Kidney epithelial cell (primary cell): ENCODE measurements around the gene TRIM38. TPM values are rescaled to one million over a fixed set of nuclear protein-coding genes. Genes with fewer than 3 reads are reported as not detected.

Source experiments
- DNase-seq: peaks from one replicate; pipeline ENCODE4 v3.0.0-alpha.2; 2010; ENCODE audit warnings: low read depth
- H3K27me3 ChIP-seq: 2 replicates; pipeline ENCODE4 v1.6.0; 2011; ENCODE audit warnings: low read length; ENCODE audit not compliant: control insufficient read depth, insufficient read depth
- H3K36me3 ChIP-seq: 2 replicates; pipeline ENCODE4 v1.5.1; 2011; ENCODE audit warnings: low read length; ENCODE audit not compliant: control insufficient read depth, insufficient read depth
- H3K4me3 ChIP-seq: 2 replicates; pipeline ENCODE4 v1.5.1; 2011; ENCODE audit warnings: low read depth, mild to moderate bottlenecking, control low read depth, low read length
- CTCF ChIP-seq: IDR thresholded peaks from 2 replicates; pipeline ENCODE4 v1.5.1; 2011; ENCODE audit warnings: mild to moderate bottlenecking, moderate library complexity, low read length, control low read depth, inconsistent platforms; ENCODE audit not compliant: insufficient read depth, poor library complexity, severe bottlenecking
- total RNA-seq: library from RNA; depleted of rRNA; stranded (reverse); fragments of >200 nt; gene quantifications from 2 replicates; pipeline ENCODE4 v1.2.3, GENCODE V29; 2015

The TRIM38 gene
- total RNA-seq, 1 donor from 2014 or later = 4.5 TPM

DNA sequence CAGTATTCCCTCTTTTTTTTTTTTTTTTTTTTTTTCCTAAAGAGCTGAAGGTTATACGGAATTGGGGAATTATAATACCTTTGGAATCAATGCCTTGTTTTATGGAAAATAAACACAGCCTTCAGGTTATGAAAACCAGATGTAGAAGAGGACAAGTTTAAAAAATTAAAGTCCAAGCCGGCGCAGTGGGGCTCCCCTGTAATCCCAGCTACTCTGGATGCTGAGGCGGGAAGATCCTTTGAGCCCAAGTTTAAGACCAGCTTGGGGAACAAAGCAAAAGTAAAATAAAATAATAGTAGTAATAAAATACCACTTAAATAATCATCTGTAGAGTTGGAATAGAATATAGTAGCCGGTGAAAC lies 57.3 kb downstream of the TRIM38 start:
- no peak for DNase-seq
- Histone ChIP-seq H3K36me3 (no peaks in the 10 kb centered on the region), H3K4me3 (peak overlapping the region; percentile 74), H3K27me3 (no peaks in the 10 kb centered on the region)
- no peak for TF ChIP-seq CTCF

DNA sequence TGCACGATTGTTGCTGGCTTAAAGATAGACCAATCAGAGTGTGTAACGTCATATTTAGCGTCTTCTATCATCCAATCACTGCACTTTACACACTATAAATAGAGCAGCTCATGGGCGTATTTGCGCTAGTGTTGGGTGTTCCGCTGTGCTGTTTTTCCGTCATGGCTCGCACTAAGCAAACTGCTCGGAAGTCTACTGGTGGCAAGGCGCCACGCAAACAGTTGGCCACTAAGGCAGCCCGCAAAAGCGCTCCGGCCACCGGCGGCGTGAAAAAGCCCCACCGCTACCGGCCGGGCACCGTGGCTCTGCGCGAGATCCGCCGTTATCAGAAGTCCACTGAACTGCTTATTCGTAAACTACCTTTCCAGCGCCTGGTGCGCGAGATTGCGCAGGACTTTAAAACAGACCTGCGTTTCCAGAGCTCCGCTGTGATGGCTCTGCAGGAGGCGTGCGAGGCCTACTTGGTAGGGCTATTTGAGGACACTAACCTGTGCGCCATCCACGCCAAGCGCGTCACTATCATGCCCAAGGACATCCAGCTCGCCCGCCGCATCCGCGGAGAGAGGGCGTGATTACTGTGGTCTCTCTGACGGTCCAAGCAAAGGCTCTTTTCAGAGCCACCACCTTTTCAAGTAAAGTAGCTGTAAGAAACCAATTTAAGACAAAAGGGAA lies 57.9 kb downstream of the TRIM38 start:
- Histone ChIP-seq H3K4me3 (peak overlapping the region; percentile 74), H3K36me3 (no peaks in the 10 kb centered on the region), H3K27me3 (no peaks in the 10 kb centered on the region)
- DNase-seq = no peak
- TF ChIP-seq CTCF = no peak

GRCh38 chr6:26021001-26021349 lies 58.4 kb downstream of the TRIM38 start:
- H3K27me3 ChIP-seq = no peaks in the 10 kb centered on the region
- peak overlapping the region; percentile 74 for H3K4me3 ChIP-seq
- no peak for TF ChIP-seq CTCF
- H3K36me3 ChIP-seq = no peaks in the 10 kb centered on the region
- no peak for DNase-seq

- H3K4me3 ChIP-seq = peak overlapping the region; percentile 74
- no peaks in the 10 kb centered on the region for H3K27me3 ChIP-seq
- no peak for TF ChIP-seq CTCF
- DNase-seq = no peak
- no peaks in the 10 kb centered on the region for H3K36me3 ChIP-seq
These were observed 58.9 kb downstream of the TRIM38 start for GRCh38 chr6:26021350-26022131.

- DNase-seq = no peak
- no peaks in the 10 kb centered on the region for H3K36me3 ChIP-seq
- no peak for TF ChIP-seq CTCF
These were observed 59.5 kb downstream of the TRIM38 start for GRCh38 chr6:26022132-26022472.

DNA sequence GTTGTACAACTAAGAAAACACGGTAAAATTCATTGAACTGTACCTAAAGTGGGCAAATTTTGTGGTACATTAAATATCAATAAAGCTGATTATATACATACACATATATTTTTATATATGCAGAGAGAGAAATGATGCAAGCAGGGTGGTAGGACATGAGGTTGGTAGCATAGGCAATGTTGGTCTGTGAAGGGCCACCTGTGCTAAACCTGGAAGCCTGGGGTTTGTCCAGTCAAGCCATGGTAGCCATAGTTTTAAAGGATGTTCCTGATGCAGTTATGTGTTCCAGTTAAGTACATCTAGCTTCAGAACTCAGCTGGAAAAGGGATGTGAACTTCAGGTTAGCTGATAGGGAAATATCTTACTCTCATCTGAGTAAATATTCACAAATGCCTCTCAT lies 60.1 kb downstream of the TRIM38 start:
- no peak for TF ChIP-seq CTCF
- no peak overlapping the region for H3K4me3 ChIP-seq
- DNase-seq = no peak
- H3K27me3 ChIP-seq = no peaks in the 10 kb centered on the region
- no peaks in the 10 kb centered on the region for H3K36me3 ChIP-seq

More at GRCh38 chr6:26022132-26022472, 59.5 kb downstream of the TRIM38 start:
- Histone ChIP-seq H3K27me3 (no peaks in the 10 kb centered on the region), H3K4me3 (peak overlapping the region; percentile 74)
